ENCODE results near the gene DUSP22. TPM values are rescaled to one million over a fixed set of nuclear protein-coding genes. Genes with fewer than 3 reads are reported as not detected.

DUSP22 gene
- polyA plus RNA-seq, 1 experiment: 5.4 TPM

GRCh38 chr6:326896-327537 lies 34.7 kb downstream of the DUSP22 start:
- Histone ChIP-seq H3K9me3 (ENCODE audit: control insufficient read depth, insufficient read depth, low read length) (peaks cover 52% of the 10 kb centered on the region), H3K27me3 (ENCODE audit: control insufficient read depth, insufficient read depth, low read length) (no peaks in the 10 kb centered on the region), H3K4me3 (ENCODE audit: low read depth, low read length) (no peak overlapping the region), H3K27ac (ENCODE audit: low read depth, low read length) (peak overlapping the region; percentile 65)
- TF ChIP-seq CTCF (IDR thresholded peaks at IDR 0.05; ENCODE audit: low read depth, low read length): no peak
- POLR2A ChIA-PET: no interaction called here
- CTCF ChIA-PET: no interaction called here
- no peak for DNase-seq (ENCODE audit: low read depth, low spot score)

GRCh38 chr6:327538-328116 lies 35.3 kb downstream of the DUSP22 start:
- peak overlapping the region; percentile 65 for H3K27ac ChIP-seq (ENCODE audit: low read depth, low read length)
- TF ChIP-seq CTCF (IDR thresholded peaks at IDR 0.05; ENCODE audit: low read depth, low read length): no peak
- H3K9me3 ChIP-seq (ENCODE audit: control insufficient read depth, insufficient read depth, low read length): peaks cover 56% of the 10 kb centered on the region
- peak overlapping the region; percentile 7; the same call in 1 of the 2 replicates for H3K4me3 ChIP-seq (ENCODE audit: low read depth, low read length)
- ChIA-PET CTCF (interaction anchor here (1.0 kb wide), 1 partner anchor 265 kb away, joined by 3 read pairs; no protein-coding TSS in a partner anchor), POLR2A (interaction anchor here (0.6 to 0.8 kb wide), 2 partner anchors 35 to 46 kb away, joined by 3 read pairs; no protein-coding TSS in a partner anchor)
- no peaks in the 10 kb centered on the region for H3K27me3 ChIP-seq (ENCODE audit: control insufficient read depth, insufficient read depth, low read length)
- DNase-seq (ENCODE audit: low read depth, low spot score): no peak

- peak overlapping the region; percentile 7; the same call in 1 of the 2 replicates for H3K4me3 ChIP-seq (ENCODE audit: low read depth, low read length)
- CTCF ChIA-PET: interaction anchor here (0.9 to 1.0 kb wide), 2 partner anchors 140 to 265 kb away, joined by 3 read pairs; no protein-coding TSS in a partner anchor
- H3K9me3 ChIP-seq (ENCODE audit: control insufficient read depth, insufficient read depth, low read length): peaks cover 56% of the 10 kb centered on the region
- peak; percentile 70 for DNase-seq (ENCODE audit: low read depth, low spot score)
- no peak for TF ChIP-seq CTCF (IDR thresholded peaks at IDR 0.05; ENCODE audit: low read depth, low read length)
- POLR2A ChIA-PET: interaction anchor here (0.6 to 0.8 kb wide), 2 partner anchors 35 to 46 kb away, joined by 3 read pairs; no protein-coding TSS in a partner anchor
- no peaks in the 10 kb centered on the region for H3K27me3 ChIP-seq (ENCODE audit: control insufficient read depth, insufficient read depth, low read length)
- no peak overlapping the region for H3K27ac ChIP-seq (ENCODE audit: low read depth, low read length)
Observed at GRCh38 chr6:328136-328670, 35.9 kb downstream of the DUSP22 start.

- Histone ChIP-seq H3K9me3 (ENCODE audit: control insufficient read depth, insufficient read depth, low read length) (peaks cover 52% of the 10 kb centered on the region), H3K27me3 (ENCODE audit: control insufficient read depth, insufficient read depth, low read length) (no peaks in the 10 kb centered on the region), H3K4me3 (ENCODE audit: low read depth, low read length) (no peak overlapping the region), H3K27ac (ENCODE audit: low read depth, low read length) (no peak overlapping the region)
- ChIA-PET POLR2A (no interaction called here), CTCF (interaction anchor here (0.9 to 1.0 kb wide), 2 partner anchors 140 to 264 kb away, joined by 3 read pairs; no protein-coding TSS in a partner anchor)
- no peak for DNase-seq (ENCODE audit: low read depth, low spot score)
- TF ChIP-seq CTCF (IDR thresholded peaks at IDR 0.05; ENCODE audit: low read depth, low read length): no peak
Observed at GRCh38 chr6:328924-329323, 36.6 kb downstream of the DUSP22 start.

Measured in AG04450 (cell line).